ENCODE results near the gene ARHGAP10.

ARHGAP10 gene

GRCh38 chr4:147733716-147734344, 1.9 kb downstream of the ARHGAP10 start:
- intact Hi-C loops (cut with DNase I; ENCODE audit: low total_unique reads), result loop anchor here (5.0 to 10.0 kb wide), 2 partner anchors 91 to 128 kb away; no protein-coding TSS in a partner anchor
- no peaks in the 10 kb centered on the region for H3K36me3 ChIP-seq
- peaks cover 0 to 53% (median 27%) of the 10 kb centered on the region in 4 donors for H3K4me1 ChIP-seq
- peak overlapping the region; percentile 82 to 91 for H3K4me3 ChIP-seq
- no peaks in the 10 kb centered on the region for H3K9me3 ChIP-seq
- no peak for TF ChIP-seq CTCF (IDR thresholded peaks at IDR 0.05)
- H3K27me3 ChIP-seq, result no peaks in the 10 kb centered on the region
- peak overlapping the region; percentile 89 to 96 for H3K27ac ChIP-seq
- peak; percentile 36 to 74 for DNase-seq

- Histone ChIP-seq H3K36me3 (no peaks in the 10 kb centered on the region), H3K9me3 (no peaks in the 10 kb centered on the region), H3K4me3 (peak overlapping the region; percentile 82 to 91), H3K4me1 (peaks cover 0 to 60% (median 28%) of the 10 kb centered on the region in 4 donors), H3K27me3 (no peaks in the 10 kb centered on the region), H3K27ac (peak overlapping the region; percentile 89 to 96)
- DNase-seq, result no peak
- no peak for TF ChIP-seq CTCF (IDR thresholded peaks at IDR 0.05)
- intact Hi-C loops (cut with DNase I; ENCODE audit: low total_unique reads), result loop anchor here (5.0 to 10.0 kb wide), 2 partner anchors 90 to 128 kb away; no protein-coding TSS in a partner anchor
Observed at GRCh38 chr4:147734496-147734895, 2.6 kb downstream of the ARHGAP10 start.

GRCh38 chr4:147735413-147736301, 3.8 kb downstream of the ARHGAP10 start:
- peak overlapping the region; percentile 89 to 96 for H3K27ac ChIP-seq
- peak overlapping the region; percentile 82 to 91 for H3K4me3 ChIP-seq
- peaks cover 0 to 71% (median 29%) of the 10 kb centered on the region in 4 donors for H3K4me1 ChIP-seq
- H3K27me3 ChIP-seq, result no peaks in the 10 kb centered on the region
- intact Hi-C loops (cut with DNase I; ENCODE audit: low total_unique reads), result loop anchor here (10.0 kb wide), 1 partner anchor 89 kb away; no protein-coding TSS in a partner anchor
- no peak for TF ChIP-seq CTCF (IDR thresholded peaks at IDR 0.05)
- H3K9me3 ChIP-seq, result no peaks in the 10 kb centered on the region
- H3K36me3 ChIP-seq, result no peaks in the 10 kb centered on the region
- no peak for DNase-seq

GRCh38 chr4:147736458-147736857, 4.6 kb downstream of the ARHGAP10 start:
- H3K4me1 ChIP-seq, result peaks cover 0 to 74% (median 27%) of the 10 kb centered on the region in 4 donors
- no peak for TF ChIP-seq CTCF (IDR thresholded peaks at IDR 0.05)
- no peaks in the 10 kb centered on the region for H3K9me3 ChIP-seq
- peak overlapping the region; percentile 82 to 91 for H3K4me3 ChIP-seq
- H3K36me3 ChIP-seq, result no peaks in the 10 kb centered on the region
- DNase-seq, result no peak
- intact Hi-C loops (cut with DNase I; ENCODE audit: low total_unique reads), result loop anchor here (10.0 kb wide), 1 partner anchor 88 kb away; no protein-coding TSS in a partner anchor
- no peaks in the 10 kb centered on the region for H3K27me3 ChIP-seq
- peak overlapping the region; percentile 4 to 96 for H3K27ac ChIP-seq

- Histone ChIP-seq H3K36me3 (no peaks in the 10 kb centered on the region), H3K27me3 (no peaks in the 10 kb centered on the region), H3K4me3 (no peak overlapping the region), H3K9me3 (no peaks in the 10 kb centered on the region), H3K27ac (peak overlapping the region; percentile 25 to 96), H3K4me1 (peaks cover 0 to 86% (median 31%) of the 10 kb centered on the region in 4 donors)
- DNase-seq, result no peak
- intact Hi-C loops (cut with DNase I; ENCODE audit: low total_unique reads), result loop anchor here (10.0 kb wide), 1 partner anchor 87 kb away; no protein-coding TSS in a partner anchor
- TF ChIP-seq CTCF (IDR thresholded peaks at IDR 0.05), result no peak
Observed at GRCh38 chr4:147737623-147738022, 5.7 kb downstream of the ARHGAP10 start.

Data from tibial artery (tissue), 4 donors.